ENCODE measurements around the gene METTL16. TPM values are rescaled to one million over a fixed set of nuclear protein-coding genes. Genes with fewer than 3 reads are reported as not detected.

The METTL16 gene
- total RNA-seq, 2 experiments from 2014 or later = 55.7 to 58.0 TPM

GRCh38 chr17:2418572-2418971 lies 93.1 kb downstream of the METTL16 start:
- H3K4me3 ChIP-seq (ENCODE audit: low read length) = no peak overlapping the region
- no peak overlapping the region for H3K27ac Mint-ChIP-seq
- peaks cover 69% of the 10 kb centered on the region for H3K36me3 Mint-ChIP-seq (ENCODE audit: low read depth)
- no peaks in the 10 kb centered on the region for H3K9me3 Mint-ChIP-seq
- TF ChIP-seq, protein P1, sequence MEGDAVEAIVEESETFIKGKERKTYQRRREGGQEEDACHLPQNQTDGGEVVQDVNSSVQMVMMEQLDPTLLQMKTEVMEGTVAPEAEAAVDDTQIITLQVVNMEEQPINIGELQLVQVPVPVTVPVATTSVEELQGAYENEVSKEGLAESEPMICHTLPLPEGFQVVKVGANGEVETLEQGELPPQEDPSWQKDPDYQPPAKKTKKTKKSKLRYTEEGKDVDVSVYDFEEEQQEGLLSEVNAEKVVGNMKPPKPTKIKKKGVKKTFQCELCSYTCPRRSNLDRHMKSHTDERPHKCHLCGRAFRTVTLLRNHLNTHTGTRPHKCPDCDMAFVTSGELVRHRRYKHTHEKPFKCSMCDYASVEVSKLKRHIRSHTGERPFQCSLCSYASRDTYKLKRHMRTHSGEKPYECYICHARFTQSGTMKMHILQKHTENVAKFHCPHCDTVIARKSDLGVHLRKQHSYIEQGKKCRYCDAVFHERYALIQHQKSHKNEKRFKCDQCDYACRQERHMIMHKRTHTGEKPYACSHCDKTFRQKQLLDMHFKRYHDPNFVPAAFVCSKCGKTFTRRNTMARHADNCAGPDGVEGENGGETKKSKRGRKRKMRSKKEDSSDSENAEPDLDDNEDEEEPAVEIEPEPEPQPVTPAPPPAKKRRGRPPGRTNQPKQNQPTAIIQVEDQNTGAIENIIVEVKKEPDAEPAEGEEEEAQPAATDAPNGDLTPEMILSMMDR (IDR thresholded peaks at IDR 0.05) = no peak
- H3K36me3 ChIP-seq (ENCODE audit: insufficient read depth, low read length) = peaks cover 46% of the 10 kb centered on the region
- ATAC-seq (ENCODE audit: poor library complexity) (no peak), DNase-seq (peak in 1 of 14 experiments; percentile 21)
- H3K9me3 ChIP-seq (ENCODE audit: control insufficient read depth in 1 of 2, insufficient read depth in 1 of 2, low read length in 2 of 2) = no peaks in the 10 kb centered on the region
- H3K4me1 ChIP-seq (ENCODE audit: insufficient read depth, low read length) = no peaks in the 10 kb centered on the region
- no peak overlapping the region for H3K4me3 Mint-ChIP-seq
- no peaks in the 10 kb centered on the region for H3K27me3 ChIP-seq (ENCODE audit: control insufficient read depth in 1 of 2, insufficient read depth in 2 of 2, low read length in 2 of 2)
- POLR2A ChIA-PET = interaction anchor here (1.2 to 2.6 kb wide), 3 partner anchors 25 to 36 kb away, joined by 3 to 9 read pairs (median 4); no protein-coding TSS in a partner anchor
- no peaks in the 10 kb centered on the region for H3K4me1 Mint-ChIP-seq (ENCODE audit: low read depth)
- no peak overlapping the region for H3K27ac ChIP-seq (ENCODE audit: low read depth in 1 of 2, low read length in 2 of 2)
- no peaks in the 10 kb centered on the region for H3K27me3 Mint-ChIP-seq
- CTCF ChIA-PET = interaction anchor here (7.7 kb wide), 1 partner anchor 36 kb away, joined by 204 read pairs; no protein-coding TSS in a partner anchor
- intact Hi-C loops (cut with DNase I, micrococcal nuclease) = no loop called here

DNA sequence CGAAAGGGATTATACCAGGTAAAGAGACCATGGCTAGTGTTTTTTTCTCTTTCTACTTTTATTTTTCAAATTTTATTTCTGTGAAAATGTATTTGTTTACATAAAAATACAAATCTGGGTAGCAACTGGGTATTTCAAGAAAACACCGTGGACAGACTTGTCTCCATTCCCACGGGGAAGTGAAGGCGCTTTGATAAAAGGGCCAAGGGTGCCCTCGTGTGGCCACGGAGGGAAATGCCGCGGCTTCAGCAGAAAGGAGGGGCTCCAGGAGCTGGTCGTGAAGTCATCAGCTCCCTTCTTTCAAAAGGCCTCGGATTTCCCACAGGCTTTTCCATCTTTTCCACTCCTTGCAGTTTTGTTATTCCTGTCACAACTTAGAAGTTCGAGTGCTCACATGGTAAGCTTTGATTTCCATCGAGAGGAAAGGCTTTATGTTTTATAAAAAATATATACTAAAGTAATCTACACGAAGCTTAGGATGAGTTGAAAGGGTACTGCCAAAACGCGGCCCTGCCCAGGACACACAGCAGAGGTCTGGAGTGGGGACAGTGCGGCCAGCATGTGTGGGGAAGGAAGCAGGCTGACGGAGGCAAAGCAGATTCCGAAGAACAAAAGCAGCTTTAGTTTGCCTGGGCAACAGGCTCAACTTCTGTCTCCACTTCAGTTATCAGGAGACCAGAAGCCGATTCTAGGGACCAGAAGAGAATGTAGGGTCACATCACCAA lies 95.5 kb downstream of the METTL16 start:
- no peaks in the 10 kb centered on the region for H3K27me3 Mint-ChIP-seq
- H3K27ac ChIP-seq (ENCODE audit: low read depth in 1 of 2, low read length in 2 of 2) = no peak overlapping the region
- no peak overlapping the region for H3K4me3 ChIP-seq (ENCODE audit: low read length)
- H3K27ac Mint-ChIP-seq = peak overlapping the region; percentile 31
- DNase-seq (peak; percentile 70 to 93 (median 85)), ATAC-seq (ENCODE audit: poor library complexity) (peak; percentile 90)
- H3K9me3 Mint-ChIP-seq = no peaks in the 10 kb centered on the region
- no peaks in the 10 kb centered on the region for H3K4me1 Mint-ChIP-seq (ENCODE audit: low read depth)
- intact Hi-C loops (cut with DNase I, micrococcal nuclease) = loop anchor here (1.0 kb wide), 2 partner anchors 15 to 34 kb away; partner anchors contain the start of gene MNT (in 1 of the 2)
- H3K4me1 ChIP-seq (ENCODE audit: insufficient read depth, low read length) = no peaks in the 10 kb centered on the region
- TF ChIP-seq, protein P1 (IDR thresholded peaks at IDR 0.05) = peak; percentile 98
- H3K27me3 ChIP-seq (ENCODE audit: control insufficient read depth in 1 of 2, insufficient read depth in 2 of 2, low read length in 2 of 2) = no peaks in the 10 kb centered on the region
- CTCF ChIA-PET = interaction anchor here (0.7 to 7.7 kb wide), 21 partner anchors 9 to 369 kb away, joined by 3 to 204 read pairs (median 4); partner anchors contain the start of genes SGSM2 and TSR1
- peaks cover 61% of the 10 kb centered on the region for H3K36me3 Mint-ChIP-seq (ENCODE audit: low read depth)
- peaks cover 40% of the 10 kb centered on the region for H3K36me3 ChIP-seq (ENCODE audit: insufficient read depth, low read length)
- POLR2A ChIA-PET = interaction anchor here (0.7 to 3.2 kb wide), 7 partner anchors 10 to 84 kb away, joined by 4 to 56 read pairs (median 6); no protein-coding TSS in a partner anchor
- no peak overlapping the region for H3K4me3 Mint-ChIP-seq
- no peaks in the 10 kb centered on the region for H3K9me3 ChIP-seq (ENCODE audit: control insufficient read depth in 1 of 2, insufficient read depth in 1 of 2, low read length in 2 of 2)

GRCh38 chr17:2415081-2415480 lies 96.6 kb downstream of the METTL16 start:
- no peaks in the 10 kb centered on the region for H3K4me1 Mint-ChIP-seq (ENCODE audit: low read depth)
- DNase-seq = no peak
- ChIA-PET CTCF (interaction anchor here (1.3 to 7.7 kb wide), 6 partner anchors 13 to 78 kb away, joined by 3 to 204 read pairs (median 13); partner anchors contain the start of genes SGSM2 and TSR1), POLR2A (interaction anchor here (0.9 to 3.2 kb wide), 4 partner anchors 13 to 33 kb away, joined by 6 to 56 read pairs (median 18); no protein-coding TSS in a partner anchor)
- no peak overlapping the region for H3K27ac ChIP-seq (ENCODE audit: low read depth in 1 of 2, low read length in 2 of 2)
- peaks cover 58% of the 10 kb centered on the region for H3K36me3 Mint-ChIP-seq (ENCODE audit: low read depth)
- no peaks in the 10 kb centered on the region for H3K9me3 Mint-ChIP-seq
- TF ChIP-seq, protein P1 (IDR thresholded peaks at IDR 0.05) = no peak
- intact Hi-C loops (cut with DNase I, micrococcal nuclease) = no loop called here
- H3K4me1 ChIP-seq (ENCODE audit: insufficient read depth, low read length) = no peaks in the 10 kb centered on the region
- no peaks in the 10 kb centered on the region for H3K27me3 Mint-ChIP-seq
- no peak overlapping the region for H3K27ac Mint-ChIP-seq
- no peak overlapping the region for H3K4me3 ChIP-seq (ENCODE audit: low read length)
- peaks cover 29% of the 10 kb centered on the region for H3K36me3 ChIP-seq (ENCODE audit: insufficient read depth, low read length)
- H3K27me3 ChIP-seq (ENCODE audit: control insufficient read depth in 1 of 2, insufficient read depth in 2 of 2, low read length in 2 of 2) = no peaks in the 10 kb centered on the region
- no peaks in the 10 kb centered on the region for H3K9me3 ChIP-seq (ENCODE audit: control insufficient read depth in 1 of 2, insufficient read depth in 1 of 2, low read length in 2 of 2)
- H3K4me3 Mint-ChIP-seq = no peak overlapping the region
- ATAC-seq (ENCODE audit: poor library complexity) = no peak
